Measurements from ENCODE around the gene ANKRD10.

DNA sequence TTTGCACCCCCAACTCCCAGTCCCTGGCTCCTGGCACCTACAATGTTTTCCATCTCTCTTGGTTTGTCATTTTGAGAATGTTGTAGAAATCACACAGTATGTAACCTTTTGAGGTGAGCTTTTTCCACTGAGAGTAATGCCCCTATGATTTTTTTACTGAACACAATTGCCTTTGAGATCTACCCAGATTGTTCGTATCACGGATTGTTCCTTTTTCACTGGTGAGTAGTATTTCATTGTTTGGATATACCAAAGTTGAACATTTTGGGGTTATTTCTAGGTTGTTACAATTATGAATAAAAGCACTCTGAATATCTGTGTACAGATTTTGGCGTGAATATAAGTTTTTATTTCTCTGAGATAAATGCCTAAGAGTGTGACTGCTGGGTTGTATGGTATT, 17.7 kb upstream of the ANKRD10 start:
- TF ChIP-seq, protein P1, sequence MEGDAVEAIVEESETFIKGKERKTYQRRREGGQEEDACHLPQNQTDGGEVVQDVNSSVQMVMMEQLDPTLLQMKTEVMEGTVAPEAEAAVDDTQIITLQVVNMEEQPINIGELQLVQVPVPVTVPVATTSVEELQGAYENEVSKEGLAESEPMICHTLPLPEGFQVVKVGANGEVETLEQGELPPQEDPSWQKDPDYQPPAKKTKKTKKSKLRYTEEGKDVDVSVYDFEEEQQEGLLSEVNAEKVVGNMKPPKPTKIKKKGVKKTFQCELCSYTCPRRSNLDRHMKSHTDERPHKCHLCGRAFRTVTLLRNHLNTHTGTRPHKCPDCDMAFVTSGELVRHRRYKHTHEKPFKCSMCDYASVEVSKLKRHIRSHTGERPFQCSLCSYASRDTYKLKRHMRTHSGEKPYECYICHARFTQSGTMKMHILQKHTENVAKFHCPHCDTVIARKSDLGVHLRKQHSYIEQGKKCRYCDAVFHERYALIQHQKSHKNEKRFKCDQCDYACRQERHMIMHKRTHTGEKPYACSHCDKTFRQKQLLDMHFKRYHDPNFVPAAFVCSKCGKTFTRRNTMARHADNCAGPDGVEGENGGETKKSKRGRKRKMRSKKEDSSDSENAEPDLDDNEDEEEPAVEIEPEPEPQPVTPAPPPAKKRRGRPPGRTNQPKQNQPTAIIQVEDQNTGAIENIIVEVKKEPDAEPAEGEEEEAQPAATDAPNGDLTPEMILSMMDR (IDR thresholded peaks at IDR 0.05) = no peak
- no peak for TF ChIP-seq ESRRA (CRISPR knock-in tag; IDR thresholded peaks at IDR 0.05; ENCODE audit: borderline replicate concordance)
- TF ChIP-seq, protein P2, sequence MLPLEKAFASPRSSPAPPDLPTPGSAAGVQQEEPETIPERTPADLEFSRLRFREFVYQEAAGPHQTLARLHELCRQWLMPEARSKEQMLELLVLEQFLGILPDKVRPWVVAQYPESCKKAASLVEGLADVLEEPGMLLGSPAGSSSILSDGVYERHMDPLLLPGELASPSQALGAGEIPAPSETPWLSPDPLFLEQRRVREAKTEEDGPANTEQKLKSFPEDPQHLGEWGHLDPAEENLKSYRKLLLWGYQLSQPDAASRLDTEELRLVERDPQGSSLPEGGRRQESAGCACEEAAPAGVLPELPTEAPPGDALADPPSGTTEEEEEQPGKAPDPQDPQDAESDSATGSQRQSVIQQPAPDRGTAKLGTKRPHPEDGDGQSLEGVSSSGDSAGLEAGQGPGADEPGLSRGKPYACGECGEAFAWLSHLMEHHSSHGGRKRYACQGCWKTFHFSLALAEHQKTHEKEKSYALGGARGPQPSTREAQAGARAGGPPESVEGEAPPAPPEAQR (CRISPR knock-in tag; IDR thresholded peaks at IDR 0.05) = no peak
- no peak for TF ChIP-seq CREB1 (CRISPR knock-in tag; IDR thresholded peaks at IDR 0.05)
- no peak for TF ChIP-seq RELA (CRISPR knock-in tag; IDR thresholded peaks at IDR 0.05; ENCODE audit: borderline replicate concordance)
- TF ChIP-seq, protein P3, sequence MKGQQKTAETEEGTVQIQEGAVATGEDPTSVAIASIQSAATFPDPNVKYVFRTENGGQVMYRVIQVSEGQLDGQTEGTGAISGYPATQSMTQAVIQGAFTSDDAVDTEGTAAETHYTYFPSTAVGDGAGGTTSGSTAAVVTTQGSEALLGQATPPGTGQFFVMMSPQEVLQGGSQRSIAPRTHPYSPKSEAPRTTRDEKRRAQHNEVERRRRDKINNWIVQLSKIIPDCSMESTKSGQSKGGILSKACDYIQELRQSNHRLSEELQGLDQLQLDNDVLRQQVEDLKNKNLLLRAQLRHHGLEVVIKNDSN (CRISPR knock-in tag; IDR thresholded peaks at IDR 0.05) = no peak
- no peak for TF ChIP-seq SP1 (CRISPR knock-in tag; conservative IDR thresholded peaks at IDR 0.05)
- TF ChIP-seq, protein P4, sequence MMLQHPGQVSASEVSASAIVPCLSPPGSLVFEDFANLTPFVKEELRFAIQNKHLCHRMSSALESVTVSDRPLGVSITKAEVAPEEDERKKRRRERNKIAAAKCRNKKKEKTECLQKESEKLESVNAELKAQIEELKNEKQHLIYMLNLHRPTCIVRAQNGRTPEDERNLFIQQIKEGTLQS (CRISPR knock-in tag; conservative IDR thresholded peaks at IDR 0.05) = no peak
- no peak for TF ChIP-seq FOXP1 (CRISPR knock-in tag; IDR thresholded peaks at IDR 0.05; ENCODE audit: borderline replicate concordance)
- no peak for TF ChIP-seq TEAD1 (CRISPR knock-in tag; IDR thresholded peaks at IDR 0.05)
- TF ChIP-seq, protein P5, sequence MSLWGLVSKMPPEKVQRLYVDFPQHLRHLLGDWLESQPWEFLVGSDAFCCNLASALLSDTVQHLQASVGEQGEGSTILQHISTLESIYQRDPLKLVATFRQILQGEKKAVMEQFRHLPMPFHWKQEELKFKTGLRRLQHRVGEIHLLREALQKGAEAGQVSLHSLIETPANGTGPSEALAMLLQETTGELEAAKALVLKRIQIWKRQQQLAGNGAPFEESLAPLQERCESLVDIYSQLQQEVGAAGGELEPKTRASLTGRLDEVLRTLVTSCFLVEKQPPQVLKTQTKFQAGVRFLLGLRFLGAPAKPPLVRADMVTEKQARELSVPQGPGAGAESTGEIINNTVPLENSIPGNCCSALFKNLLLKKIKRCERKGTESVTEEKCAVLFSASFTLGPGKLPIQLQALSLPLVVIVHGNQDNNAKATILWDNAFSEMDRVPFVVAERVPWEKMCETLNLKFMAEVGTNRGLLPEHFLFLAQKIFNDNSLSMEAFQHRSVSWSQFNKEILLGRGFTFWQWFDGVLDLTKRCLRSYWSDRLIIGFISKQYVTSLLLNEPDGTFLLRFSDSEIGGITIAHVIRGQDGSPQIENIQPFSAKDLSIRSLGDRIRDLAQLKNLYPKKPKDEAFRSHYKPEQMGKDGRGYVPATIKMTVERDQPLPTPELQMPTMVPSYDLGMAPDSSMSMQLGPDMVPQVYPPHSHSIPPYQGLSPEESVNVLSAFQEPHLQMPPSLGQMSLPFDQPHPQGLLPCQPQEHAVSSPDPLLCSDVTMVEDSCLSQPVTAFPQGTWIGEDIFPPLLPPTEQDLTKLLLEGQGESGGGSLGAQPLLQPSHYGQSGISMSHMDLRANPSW (CRISPR knock-in tag; conservative IDR thresholded peaks at IDR 0.05; ENCODE audit: low read depth) = no peak
- TF ChIP-seq, protein P6, sequence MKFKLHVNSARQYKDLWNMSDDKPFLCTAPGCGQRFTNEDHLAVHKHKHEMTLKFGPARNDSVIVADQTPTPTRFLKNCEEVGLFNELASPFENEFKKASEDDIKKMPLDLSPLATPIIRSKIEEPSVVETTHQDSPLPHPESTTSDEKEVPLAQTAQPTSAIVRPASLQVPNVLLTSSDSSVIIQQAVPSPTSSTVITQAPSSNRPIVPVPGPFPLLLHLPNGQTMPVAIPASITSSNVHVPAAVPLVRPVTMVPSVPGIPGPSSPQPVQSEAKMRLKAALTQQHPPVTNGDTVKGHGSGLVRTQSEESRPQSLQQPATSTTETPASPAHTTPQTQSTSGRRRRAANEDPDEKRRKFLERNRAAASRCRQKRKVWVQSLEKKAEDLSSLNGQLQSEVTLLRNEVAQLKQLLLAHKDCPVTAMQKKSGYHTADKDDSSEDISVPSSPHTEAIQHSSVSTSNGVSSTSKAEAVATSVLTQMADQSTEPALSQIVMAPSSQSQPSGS (CRISPR knock-in tag; IDR thresholded peaks at IDR 0.05; ENCODE audit: borderline replicate concordance, low read depth) = no peak
- no peak for TF ChIP-seq NR3C1 (CRISPR knock-in tag; conservative IDR thresholded peaks at IDR 0.05; ENCODE audit: low read depth)
